ENCODE results near the gene CCR7.

The CCR7 gene

DNA sequence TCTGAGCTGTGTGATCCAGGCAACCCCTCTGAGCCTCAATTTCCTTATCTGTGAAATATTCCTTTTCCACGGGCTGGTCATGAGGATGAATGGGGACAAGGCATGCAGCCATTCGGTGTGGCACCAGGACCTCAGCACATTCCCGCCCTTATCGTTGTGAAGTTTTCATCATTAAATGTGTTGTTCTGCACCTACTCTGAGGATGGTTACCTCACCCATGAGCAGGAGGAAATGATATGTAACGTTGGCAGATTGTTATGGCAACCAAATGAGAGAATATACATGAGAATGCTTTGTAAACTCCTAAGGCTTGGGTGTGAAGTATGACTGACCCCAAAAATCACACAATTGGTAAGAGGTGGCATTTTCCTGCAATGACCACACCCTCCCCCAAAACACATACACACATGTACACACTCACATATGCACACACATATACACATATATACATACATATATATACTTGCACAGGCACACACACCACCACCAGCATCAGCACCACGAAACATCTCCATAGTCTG, 42.8 kb upstream of the CCR7 start:
- no peak for DNase-seq (ENCODE audit: low read depth in 1 of 2, low spot score in 1 of 2)
- TF ChIP-seq SPI1 (IDR thresholded peaks at IDR 0.05; ENCODE audit: borderline replicate concordance, low read depth): no peak
- TF ChIP-seq, protein P1, sequence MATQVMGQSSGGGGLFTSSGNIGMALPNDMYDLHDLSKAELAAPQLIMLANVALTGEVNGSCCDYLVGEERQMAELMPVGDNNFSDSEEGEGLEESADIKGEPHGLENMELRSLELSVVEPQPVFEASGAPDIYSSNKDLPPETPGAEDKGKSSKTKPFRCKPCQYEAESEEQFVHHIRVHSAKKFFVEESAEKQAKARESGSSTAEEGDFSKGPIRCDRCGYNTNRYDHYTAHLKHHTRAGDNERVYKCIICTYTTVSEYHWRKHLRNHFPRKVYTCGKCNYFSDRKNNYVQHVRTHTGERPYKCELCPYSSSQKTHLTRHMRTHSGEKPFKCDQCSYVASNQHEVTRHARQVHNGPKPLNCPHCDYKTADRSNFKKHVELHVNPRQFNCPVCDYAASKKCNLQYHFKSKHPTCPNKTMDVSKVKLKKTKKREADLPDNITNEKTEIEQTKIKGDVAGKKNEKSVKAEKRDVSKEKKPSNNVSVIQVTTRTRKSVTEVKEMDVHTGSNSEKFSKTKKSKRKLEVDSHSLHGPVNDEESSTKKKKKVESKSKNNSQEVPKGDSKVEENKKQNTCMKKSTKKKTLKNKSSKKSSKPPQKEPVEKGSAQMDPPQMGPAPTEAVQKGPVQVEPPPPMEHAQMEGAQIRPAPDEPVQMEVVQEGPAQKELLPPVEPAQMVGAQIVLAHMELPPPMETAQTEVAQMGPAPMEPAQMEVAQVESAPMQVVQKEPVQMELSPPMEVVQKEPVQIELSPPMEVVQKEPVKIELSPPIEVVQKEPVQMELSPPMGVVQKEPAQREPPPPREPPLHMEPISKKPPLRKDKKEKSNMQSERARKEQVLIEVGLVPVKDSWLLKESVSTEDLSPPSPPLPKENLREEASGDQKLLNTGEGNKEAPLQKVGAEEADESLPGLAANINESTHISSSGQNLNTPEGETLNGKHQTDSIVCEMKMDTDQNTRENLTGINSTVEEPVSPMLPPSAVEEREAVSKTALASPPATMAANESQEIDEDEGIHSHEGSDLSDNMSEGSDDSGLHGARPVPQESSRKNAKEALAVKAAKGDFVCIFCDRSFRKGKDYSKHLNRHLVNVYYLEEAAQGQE (IDR thresholded peaks at IDR 0.05; ENCODE audit: insufficient replicate concordance, low read depth): no peak
- Histone ChIP-seq H3K27me3 (ENCODE audit: insufficient read depth, poor library complexity, severe bottlenecking) (no peaks in the 10 kb centered on the region), H3K27ac (replicated peaks) (no peak overlapping the region), H3K4me3 (replicated peaks; ENCODE audit: insufficient read depth, low read length) (no peak overlapping the region)

DNA sequence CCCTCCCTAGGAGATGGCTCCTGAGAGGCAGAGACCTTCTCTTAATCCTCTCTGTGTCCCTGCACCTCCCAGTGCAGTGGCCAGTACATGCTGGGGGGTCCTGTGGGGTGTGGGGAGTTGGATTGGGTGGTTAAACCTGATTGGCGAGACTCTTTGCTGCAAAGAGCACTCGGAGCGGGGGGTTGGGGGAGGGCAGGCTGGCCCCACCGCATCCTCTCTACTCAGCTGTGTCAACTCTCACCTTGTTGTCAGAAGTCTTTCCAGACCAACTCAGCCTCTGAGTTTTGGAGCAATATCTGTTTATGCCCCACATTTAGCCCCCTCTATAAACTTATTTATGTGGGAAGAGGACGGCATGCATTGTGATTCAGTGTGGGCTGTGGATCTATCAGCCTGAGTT, 42.4 kb upstream of the CCR7 start:
- no peaks in the 10 kb centered on the region for H3K27me3 ChIP-seq (ENCODE audit: insufficient read depth, poor library complexity, severe bottlenecking)
- TF ChIP-seq POLR2AphosphoS5 (IDR thresholded peaks at IDR 0.05; ENCODE audit: low read depth) (no peak), GABPA (IDR thresholded peaks at IDR 0.05; ENCODE audit: low read depth) (no peak), SPI1 (IDR thresholded peaks at IDR 0.05; ENCODE audit: borderline replicate concordance, low read depth) (no peak)
- TF ChIP-seq, protein P1 (IDR thresholded peaks at IDR 0.05; ENCODE audit: insufficient replicate concordance, low read depth): no peak
- TF ChIP-seq, protein P2, sequence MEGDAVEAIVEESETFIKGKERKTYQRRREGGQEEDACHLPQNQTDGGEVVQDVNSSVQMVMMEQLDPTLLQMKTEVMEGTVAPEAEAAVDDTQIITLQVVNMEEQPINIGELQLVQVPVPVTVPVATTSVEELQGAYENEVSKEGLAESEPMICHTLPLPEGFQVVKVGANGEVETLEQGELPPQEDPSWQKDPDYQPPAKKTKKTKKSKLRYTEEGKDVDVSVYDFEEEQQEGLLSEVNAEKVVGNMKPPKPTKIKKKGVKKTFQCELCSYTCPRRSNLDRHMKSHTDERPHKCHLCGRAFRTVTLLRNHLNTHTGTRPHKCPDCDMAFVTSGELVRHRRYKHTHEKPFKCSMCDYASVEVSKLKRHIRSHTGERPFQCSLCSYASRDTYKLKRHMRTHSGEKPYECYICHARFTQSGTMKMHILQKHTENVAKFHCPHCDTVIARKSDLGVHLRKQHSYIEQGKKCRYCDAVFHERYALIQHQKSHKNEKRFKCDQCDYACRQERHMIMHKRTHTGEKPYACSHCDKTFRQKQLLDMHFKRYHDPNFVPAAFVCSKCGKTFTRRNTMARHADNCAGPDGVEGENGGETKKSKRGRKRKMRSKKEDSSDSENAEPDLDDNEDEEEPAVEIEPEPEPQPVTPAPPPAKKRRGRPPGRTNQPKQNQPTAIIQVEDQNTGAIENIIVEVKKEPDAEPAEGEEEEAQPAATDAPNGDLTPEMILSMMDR (IDR thresholded peaks at IDR 0.05; ENCODE audit: insufficient read depth, low read length): no peak
- no peak overlapping the region for H3K27ac ChIP-seq (replicated peaks)
- H3K4me3 ChIP-seq (replicated peaks; ENCODE audit: insufficient read depth, low read length): no peak overlapping the region
- DNase-seq (ENCODE audit: low read depth in 1 of 2, low spot score in 1 of 2): no peak

DNA sequence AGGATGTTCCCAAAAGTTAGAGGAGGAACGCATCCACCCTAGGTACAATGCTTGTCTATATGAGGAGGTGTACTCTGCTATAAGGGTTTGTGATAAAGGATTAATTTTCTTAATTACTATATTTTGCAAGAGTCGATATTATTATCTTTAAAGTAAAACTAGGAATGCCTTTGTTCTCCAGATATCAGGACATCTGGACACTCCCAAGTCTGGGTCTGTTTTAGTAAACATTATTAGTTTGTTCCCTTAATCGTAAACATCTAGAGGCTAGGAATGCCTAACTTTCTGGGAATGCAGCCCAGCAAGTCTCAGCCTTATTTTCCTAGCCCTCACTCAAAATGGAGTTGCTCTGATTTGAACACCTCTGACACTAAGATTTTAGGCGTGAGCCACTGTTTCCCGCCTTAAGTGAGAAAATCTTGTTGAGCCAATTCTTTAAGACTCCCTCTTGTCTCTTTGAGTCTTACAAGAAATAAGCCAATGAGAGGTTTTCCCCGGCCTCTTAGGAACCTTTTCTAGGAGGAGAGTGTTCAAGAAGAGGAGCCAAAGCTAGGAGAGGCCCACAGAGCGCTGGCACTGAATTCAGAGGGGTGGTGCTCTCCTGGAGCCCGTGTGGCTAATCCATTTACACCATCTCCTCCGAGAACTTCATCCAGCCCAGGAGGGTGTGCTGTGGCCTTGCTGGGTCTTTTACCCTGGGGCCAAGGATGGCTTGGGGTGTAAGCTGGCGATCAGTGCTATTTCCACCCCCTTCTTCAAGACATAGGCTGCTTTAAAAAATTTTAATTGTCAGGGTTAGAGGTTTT, 41.5 kb upstream of the CCR7 start:
- Histone ChIP-seq H3K27me3 (ENCODE audit: insufficient read depth, poor library complexity, severe bottlenecking) (no peaks in the 10 kb centered on the region), H3K27ac (replicated peaks) (no peak overlapping the region), H3K4me3 (replicated peaks; ENCODE audit: insufficient read depth, low read length) (no peak overlapping the region)
- DNase-seq (ENCODE audit: low read depth in 1 of 2, low spot score in 1 of 2): no peak
- TF ChIP-seq POLR2AphosphoS5 (IDR thresholded peaks at IDR 0.05; ENCODE audit: low read depth): no peak
- TF ChIP-seq, protein P2 (IDR thresholded peaks at IDR 0.05; ENCODE audit: insufficient read depth, low read length): no peak
- no peak for TF ChIP-seq SPI1 (IDR thresholded peaks at IDR 0.05; ENCODE audit: borderline replicate concordance, low read depth)
- no peak for TF ChIP-seq GABPA (IDR thresholded peaks at IDR 0.05; ENCODE audit: low read depth)
- TF ChIP-seq, protein P1 (IDR thresholded peaks at IDR 0.05; ENCODE audit: insufficient replicate concordance, low read depth): no peak

Data from HL-60 (cell line).